Measurements from ENCODE around the gene MRS2. TPM values are rescaled to one million over a fixed set of nuclear protein-coding genes. Genes with fewer than 3 reads are reported as not detected.
"Not testable (repeated sequence)": the region's sequence is repeated elsewhere in the genome, so short reads cannot be mapped to it uniquely, and the experiment has no call there.

Gene MRS2
- total RNA-seq, 1 donor from 2014 or later = 23.1 TPM

- Histone ChIP-seq H3K36me3 (peaks cover 0 to 61% of the 10 kb centered on the region in 2 donors), H3K9me3 (no peaks in the 10 kb centered on the region), H3K27me3 (no peaks in the 10 kb centered on the region), H3K4me1 (no peaks in the 10 kb centered on the region), H3K27ac (no peak overlapping the region), H3K4me3 (no peak overlapping the region)
- no peak for TF ChIP-seq POLR2AphosphoS5 (IDR thresholded peaks at IDR 0.05; ENCODE audit: insufficient read depth in 1 of 2, low read depth in 1 of 2)
- no peak for TF ChIP-seq POLR2A (IDR thresholded peaks at IDR 0.05)
- DNase-seq (ENCODE audit: extremely low spot score in 2 of 2) = no peak
- intact Hi-C loops (cut with DNase I) = no loop called here
Measured at GRCh38 chr6:24412294-24412693, 9.6 kb downstream of the MRS2 start.

- peaks cover 0 to 81% of the 10 kb centered on the region in 2 donors for H3K36me3 ChIP-seq
- H3K4me3 ChIP-seq; H3K27ac ChIP-seq; DNase-seq (ENCODE audit: extremely low spot score in 2 of 2); H3K27me3 ChIP-seq; H3K9me3 ChIP-seq; H3K4me1 ChIP-seq; intact Hi-C loops (cut with DNase I): not testable (repeated sequence)
Measured at GRCh38 chr6:24414531-24414930, 11.8 kb downstream of the MRS2 start.

- intact Hi-C loops (cut with DNase I) = no loop called here
- H3K27me3 ChIP-seq = no peaks in the 10 kb centered on the region
- no peak overlapping the region for H3K27ac ChIP-seq
- DNase-seq (ENCODE audit: extremely low spot score in 2 of 2) = no peak
- H3K9me3 ChIP-seq = no peaks in the 10 kb centered on the region
- no peak overlapping the region for H3K4me3 ChIP-seq
- no peak for TF ChIP-seq POLR2A (IDR thresholded peaks at IDR 0.05)
- no peak for TF ChIP-seq CTCF (IDR thresholded peaks at IDR 0.05)
- TF ChIP-seq POLR2AphosphoS5 (IDR thresholded peaks at IDR 0.05; ENCODE audit: insufficient read depth in 1 of 2, low read depth in 1 of 2) = no peak
- H3K4me1 ChIP-seq = no peaks in the 10 kb centered on the region
- H3K36me3 ChIP-seq = peaks cover 0 to 80% of the 10 kb centered on the region in 2 donors
Measured at GRCh38 chr6:24415753-24416152, 13.0 kb downstream of the MRS2 start.

GRCh38 chr6:24419526-24419925 lies 16.8 kb downstream of the MRS2 start:
- Histone ChIP-seq H3K4me3 (no peak overlapping the region), H3K9me3 (no peaks in the 10 kb centered on the region), H3K27me3 (no peaks in the 10 kb centered on the region), H3K4me1 (no peaks in the 10 kb centered on the region), H3K36me3 (peaks cover 0 to 93% of the 10 kb centered on the region in 2 donors), H3K27ac (no peak overlapping the region)
- intact Hi-C loops (cut with DNase I) = no loop called here
- TF ChIP-seq POLR2AphosphoS5 (IDR thresholded peaks at IDR 0.05; ENCODE audit: insufficient read depth in 1 of 2, low read depth in 1 of 2) (no peak), CTCF (IDR thresholded peaks at IDR 0.05) (no peak), POLR2A (IDR thresholded peaks at IDR 0.05) (no peak)
- DNase-seq (ENCODE audit: extremely low spot score in 2 of 2) = no peak

GRCh38 chr6:24425091-24425490 lies 22.4 kb downstream of the MRS2 start:
- Histone ChIP-seq H3K27me3 (no peaks in the 10 kb centered on the region), H3K27ac (no peak overlapping the region), H3K4me3 (no peak overlapping the region), H3K36me3 (peaks cover 0 to 46% of the 10 kb centered on the region in 2 donors), H3K4me1 (no peaks in the 10 kb centered on the region), H3K9me3 (no peaks in the 10 kb centered on the region)
- DNase-seq (ENCODE audit: extremely low spot score in 2 of 2) = no peak
- intact Hi-C loops (cut with DNase I) = no loop called here
- TF ChIP-seq POLR2A (IDR thresholded peaks at IDR 0.05) (no peak), CTCF (IDR thresholded peaks at IDR 0.05) (no peak), POLR2AphosphoS5 (IDR thresholded peaks at IDR 0.05; ENCODE audit: insufficient read depth in 1 of 2, low read depth in 1 of 2) (no peak)

- no peaks in the 10 kb centered on the region for H3K9me3 ChIP-seq
- H3K4me1 ChIP-seq = no peaks in the 10 kb centered on the region
- H3K36me3 ChIP-seq = peaks cover 0 to 32% of the 10 kb centered on the region in 2 donors
- H3K4me3 ChIP-seq = no peak overlapping the region
- no peak overlapping the region for H3K27ac ChIP-seq
- no peak for DNase-seq (ENCODE audit: extremely low spot score in 2 of 2)
- H3K27me3 ChIP-seq = no peaks in the 10 kb centered on the region
- intact Hi-C loops (cut with DNase I) = no loop called here
- TF ChIP-seq CTCF (IDR thresholded peaks at IDR 0.05) (no peak), POLR2AphosphoS5 (IDR thresholded peaks at IDR 0.05; ENCODE audit: insufficient read depth in 1 of 2, low read depth in 1 of 2) (no peak), POLR2A (IDR thresholded peaks at IDR 0.05) (no peak)
Measured at GRCh38 chr6:24426729-24427446, 24.2 kb downstream of the MRS2 start.
